Sigmoid colon (tissue), 4 donors: ENCODE data around the gene EIF2S2.

Experiments
- CTCF ChIP-seq, 4 experiments: fragments of 450-650 bp in 3 of 4; fragments of 200-600 bp in 1 of 4; IDR thresholded peaks; one replicate each; pipeline ENCODE4 v1.5.1; 2016 to 2019; ENCODE audit warnings: antibody characterized with exemption in 4 of 4, mild to moderate bottlenecking in 3 of 4, moderate library complexity in 2 of 4
- EP300 ChIP-seq, 4 donors: sonication (generic); formaldehyde crosslinking; IDR thresholded peaks; one replicate each; pipeline ENCODE4 v1.6.1; 2017; ENCODE audit warnings: antibody characterized with exemption in 4 of 4
- POLR2A ChIP-seq, 2 donors: fragments of 450-650 bp; IDR thresholded peaks; one replicate each; pipeline ENCODE4 v1.6.1; 2016; ENCODE audit warnings: antibody characterized with exemption in 2 of 2, mild to moderate bottlenecking in 2 of 2, moderate library complexity in 2 of 2
- POLR2AphosphoS5 ChIP-seq, 4 donors: sonication (generic); formaldehyde crosslinking; IDR thresholded peaks; one replicate each; pipeline ENCODE4 v1.6.1; 2017; ENCODE audit warnings: antibody characterized with exemption in 4 of 4

- TF ChIP-seq CTCF (IDR thresholded peaks at IDR 0.05), result no peak
- no peak for TF ChIP-seq EP300 (IDR thresholded peaks at IDR 0.05)
- no peak for TF ChIP-seq POLR2AphosphoS5 (IDR thresholded peaks at IDR 0.05)
- TF ChIP-seq POLR2A (IDR thresholded peaks at IDR 0.05), result no peak
Observed at GRCh38 chr20:34093895-34094294, 18.1 kb downstream of the EIF2S2 start.
